Spleen (tissue), 7 donors: ENCODE measurements around the gene ACTN4.

Experiments used
- POLR2A ChIP-seq, 3 donors: fragments of 450-650 bp; IDR thresholded peaks; one replicate each; pipeline ENCODE4 v1.5.1; 2017; ENCODE audit warnings: antibody characterized with exemption in 3 of 3, mild to moderate bottlenecking in 1 of 3
- POLR2AphosphoS5 ChIP-seq, 3 donors: sonication (generic); formaldehyde crosslinking; IDR thresholded peaks; one replicate each; pipeline ENCODE4 v1.5.1; 2017; ENCODE audit warnings: antibody characterized with exemption in 3 of 3
- TF ChIP-seq, protein P1 (sequence below), 11 experiments: fragments of 200-600 bp in 7 of 11; fragments of 450-650 bp in 4 of 11; sonication (generic) in 4 of 11; IDR thresholded peaks in 8 of 11; conservative IDR thresholded peaks in 3 of 11; 1 replicate in 7 of 11; 2 replicates in 4 of 11; pipeline versions ENCODE4 v1.4.0 to v1.8.0; 2016 to 2021; ENCODE audit warnings: antibody characterized with exemption in 11 of 11, inconsistent platforms in 4 of 11, mild to moderate bottlenecking in 1 of 11
- donor health status: DM: no; HTN: no; CAD: no; lungs with moderate emphysema.
- donor health status: DM: no; HTN: no; CAD: no.
- donor health status: DM: no; HTN: no; CAD: no.

DNA sequence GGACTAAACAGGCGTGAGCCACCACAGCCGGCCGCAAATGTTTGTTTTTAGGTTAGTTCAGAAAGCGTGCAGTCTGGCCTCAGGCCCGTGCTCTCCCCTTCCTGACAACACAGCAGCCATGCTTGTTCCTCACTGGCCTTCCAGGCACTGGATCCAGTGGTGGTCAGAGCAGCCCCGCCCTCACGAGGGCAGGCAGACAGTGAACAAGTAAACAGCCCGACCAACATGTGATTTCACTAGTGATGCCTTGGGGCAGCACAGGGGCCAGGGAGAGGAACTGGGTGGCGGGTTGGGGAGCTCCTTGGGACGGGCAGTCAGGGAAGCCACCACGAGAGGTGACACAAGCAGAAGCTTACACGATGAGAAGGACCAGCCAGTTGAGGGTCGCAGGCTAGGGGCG lies 56.1 kb downstream of the ACTN4 start:
- TF ChIP-seq, protein P1, sequence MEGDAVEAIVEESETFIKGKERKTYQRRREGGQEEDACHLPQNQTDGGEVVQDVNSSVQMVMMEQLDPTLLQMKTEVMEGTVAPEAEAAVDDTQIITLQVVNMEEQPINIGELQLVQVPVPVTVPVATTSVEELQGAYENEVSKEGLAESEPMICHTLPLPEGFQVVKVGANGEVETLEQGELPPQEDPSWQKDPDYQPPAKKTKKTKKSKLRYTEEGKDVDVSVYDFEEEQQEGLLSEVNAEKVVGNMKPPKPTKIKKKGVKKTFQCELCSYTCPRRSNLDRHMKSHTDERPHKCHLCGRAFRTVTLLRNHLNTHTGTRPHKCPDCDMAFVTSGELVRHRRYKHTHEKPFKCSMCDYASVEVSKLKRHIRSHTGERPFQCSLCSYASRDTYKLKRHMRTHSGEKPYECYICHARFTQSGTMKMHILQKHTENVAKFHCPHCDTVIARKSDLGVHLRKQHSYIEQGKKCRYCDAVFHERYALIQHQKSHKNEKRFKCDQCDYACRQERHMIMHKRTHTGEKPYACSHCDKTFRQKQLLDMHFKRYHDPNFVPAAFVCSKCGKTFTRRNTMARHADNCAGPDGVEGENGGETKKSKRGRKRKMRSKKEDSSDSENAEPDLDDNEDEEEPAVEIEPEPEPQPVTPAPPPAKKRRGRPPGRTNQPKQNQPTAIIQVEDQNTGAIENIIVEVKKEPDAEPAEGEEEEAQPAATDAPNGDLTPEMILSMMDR (IDR thresholded peaks at IDR 0.05 in 8 of 11, conservative IDR thresholded peaks at IDR 0.05 in 3 of 11) = no peak
- TF ChIP-seq POLR2A (IDR thresholded peaks at IDR 0.05) (no peak), POLR2AphosphoS5 (IDR thresholded peaks at IDR 0.05) (peak in 1 of 3 donors; percentile 47)
